Right lobe of liver (tissue), 6 donors: Measurements from ENCODE around the gene RGS1. TPM values are rescaled to one million over a fixed set of nuclear protein-coding genes. Genes with fewer than 3 reads are reported as not detected.
A peak's percentile ranks its signal among the peaks of the same experiment; 100 is the strongest.

Source experiments
- ATAC-seq, 4 donors: fragments of 200-7000 bp; cut with Tn5 transposase; one replicate each; pipeline ENCODE4 v1.9.1; 2020; ENCODE audit warnings: mild to moderate bottlenecking in 4 of 4, moderate library complexity in 4 of 4
- DNase-seq, 3 donors: peaks; one replicate each; pipeline ENCODE4 v3.0.0-alpha.2; 2020
- H3K27ac ChIP-seq, 3 donors: fragments of 200-600 bp; one replicate each; pipeline ENCODE4 v1.8.0; 2022
- H3K27me3 ChIP-seq, 2 donors: fragments of 200-600 bp; one replicate each; pipeline ENCODE4 v1.8.0; 2022
- H3K36me3 ChIP-seq, 4 donors: fragments of 200-600 bp; sonication (generic) in 1 of 4; one replicate each; pipeline versions ENCODE4 v1.5.1 to v1.8.0; 2017 to 2022; ENCODE audit warnings: control low read depth in 1 of 4
- H3K4me1 ChIP-seq, 4 donors: fragments of 200-600 bp; sonication (generic) in 1 of 4; one replicate each; pipeline versions ENCODE4 v1.5.1 to v1.8.0; 2017 to 2022; ENCODE audit warnings: control low read depth in 1 of 4
- H3K4me3 ChIP-seq, 3 donors: fragments of 200-600 bp; one replicate each; pipeline ENCODE4 v1.8.0; 2022
- H3K9me3 ChIP-seq, 4 donors: fragments of 200-600 bp; sonication (generic) in 1 of 4; one replicate each; pipeline versions ENCODE4 v1.5.1 to v1.8.0; 2017 to 2022; ENCODE audit warnings: control low read depth in 1 of 4
- POLR2A ChIP-seq: fragments of 450-650 bp; IDR thresholded peaks from one replicate; pipeline ENCODE4 v1.6.1; 2017; ENCODE audit warnings: antibody characterized with exemption, mild to moderate bottlenecking
- WGBS: methylation state at CpG from one replicate; pipeline ENCODE4 v1.1.6; 2018; ENCODE audit warnings: low coverage, low lambda C conversion rate; ENCODE audit not compliant: insufficient coverage; ENCODE audit errors: missing lambda C conversion rate; 5-methylcytosine and 5-hydroxymethylcytosine counted together
- intact Hi-C, 2 donors: fragments of 100-400 bp; cut with DNase I; formaldehyde crosslinking; loops; one replicate each; pipeline versions ENCODE4 v1.11.2 to v1.14.1; 2022
- total RNA-seq, 6 experiments: library from RNA; depleted of rRNA in 2 of 6; stranded (reverse); fragments of >200 nt in 2 of 6; fragmentation: NEBNext Ultra II Directional in 3 of 6; extraction: Animal tissue kit (Norgen Biotek cat#: 25700) in 3 of 6; gene quantifications; one replicate each; pipeline versions ENCODE4 v1.1.0 to v1.2.4, GENCODE V29; 2016 to 2023
- TF ChIP-seq, protein P1 (sequence below), 4 donors: fragments of 200-600 bp in 3 of 4; fragments of 450-650 bp in 1 of 4; IDR thresholded peaks; one replicate each; pipeline versions ENCODE4 v1.5.1 to v1.8.0; 2016 to 2022; ENCODE audit warnings: antibody characterized with exemption in 4 of 4, mild to moderate bottlenecking in 2 of 4
- donor health status: DM: no; HTN: yes; CAD: no.
- donor health status: DM: no; HTN: no; CAD: no.
- donor health status: DM: no; HTN: no; CAD: no.
- donor health status: DM: no; HTN: yes; CAD: no.
- donor health status: DM: no; HTN: yes; CAD: no.

The RGS1 gene
- total RNA-seq, 6 experiments from 2014 or later = 2.6 to 29.8 (median 9.5) TPM

DNA sequence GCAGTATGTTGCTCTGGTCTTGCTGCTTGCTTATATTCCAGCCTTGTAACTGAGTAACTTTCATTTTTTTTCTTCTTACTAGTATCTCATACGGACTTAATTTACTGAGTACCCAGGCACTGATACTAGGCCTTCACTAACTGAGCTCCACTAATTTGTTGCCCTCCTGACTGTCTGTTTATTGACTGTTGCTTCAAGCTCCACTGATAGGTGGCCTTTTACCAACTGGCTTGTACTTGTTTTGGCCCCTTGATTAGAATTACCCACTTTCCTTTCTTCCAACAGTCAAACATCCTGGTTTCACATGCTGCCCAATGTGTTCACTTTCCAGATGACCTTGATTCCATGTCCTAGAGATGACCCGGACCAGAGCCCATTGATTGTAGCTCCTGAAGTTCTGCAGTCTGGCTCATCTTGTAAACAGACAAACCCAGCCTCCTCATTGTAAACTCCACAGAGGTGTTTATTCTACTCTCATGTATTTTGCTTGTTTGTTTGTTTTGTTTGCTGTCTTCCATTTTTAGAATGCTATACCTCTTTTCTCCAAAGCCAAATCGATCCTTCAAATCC, 27.7 kb downstream of the RGS1 start:
- intact Hi-C loops = loop anchor here (10.0 kb wide), 1 partner anchor 129 kb away; no protein-coding TSS in a partner anchor
- H3K4me1 ChIP-seq = peaks cover 0 to 4% (median 0%) of the 10 kb centered on the region in 4 donors
- WGBS = 27% methylated on average over 3 of the region's 3 CpGs
- no peak overlapping the region for H3K4me3 ChIP-seq
- no peaks in the 10 kb centered on the region for H3K27me3 ChIP-seq
- no peak for DNase-seq
- H3K36me3 ChIP-seq = no peaks in the 10 kb centered on the region
- TF ChIP-seq POLR2A = no peak
- TF ChIP-seq, protein P1, sequence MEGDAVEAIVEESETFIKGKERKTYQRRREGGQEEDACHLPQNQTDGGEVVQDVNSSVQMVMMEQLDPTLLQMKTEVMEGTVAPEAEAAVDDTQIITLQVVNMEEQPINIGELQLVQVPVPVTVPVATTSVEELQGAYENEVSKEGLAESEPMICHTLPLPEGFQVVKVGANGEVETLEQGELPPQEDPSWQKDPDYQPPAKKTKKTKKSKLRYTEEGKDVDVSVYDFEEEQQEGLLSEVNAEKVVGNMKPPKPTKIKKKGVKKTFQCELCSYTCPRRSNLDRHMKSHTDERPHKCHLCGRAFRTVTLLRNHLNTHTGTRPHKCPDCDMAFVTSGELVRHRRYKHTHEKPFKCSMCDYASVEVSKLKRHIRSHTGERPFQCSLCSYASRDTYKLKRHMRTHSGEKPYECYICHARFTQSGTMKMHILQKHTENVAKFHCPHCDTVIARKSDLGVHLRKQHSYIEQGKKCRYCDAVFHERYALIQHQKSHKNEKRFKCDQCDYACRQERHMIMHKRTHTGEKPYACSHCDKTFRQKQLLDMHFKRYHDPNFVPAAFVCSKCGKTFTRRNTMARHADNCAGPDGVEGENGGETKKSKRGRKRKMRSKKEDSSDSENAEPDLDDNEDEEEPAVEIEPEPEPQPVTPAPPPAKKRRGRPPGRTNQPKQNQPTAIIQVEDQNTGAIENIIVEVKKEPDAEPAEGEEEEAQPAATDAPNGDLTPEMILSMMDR (IDR thresholded peaks at IDR 0.05) = no peak
- no peaks in the 10 kb centered on the region for H3K9me3 ChIP-seq
- peak overlapping the region in 1 of 3 donors; percentile 20 for H3K27ac ChIP-seq
- peak; percentile 74 to 91 (median 86) for ATAC-seq

DNA sequence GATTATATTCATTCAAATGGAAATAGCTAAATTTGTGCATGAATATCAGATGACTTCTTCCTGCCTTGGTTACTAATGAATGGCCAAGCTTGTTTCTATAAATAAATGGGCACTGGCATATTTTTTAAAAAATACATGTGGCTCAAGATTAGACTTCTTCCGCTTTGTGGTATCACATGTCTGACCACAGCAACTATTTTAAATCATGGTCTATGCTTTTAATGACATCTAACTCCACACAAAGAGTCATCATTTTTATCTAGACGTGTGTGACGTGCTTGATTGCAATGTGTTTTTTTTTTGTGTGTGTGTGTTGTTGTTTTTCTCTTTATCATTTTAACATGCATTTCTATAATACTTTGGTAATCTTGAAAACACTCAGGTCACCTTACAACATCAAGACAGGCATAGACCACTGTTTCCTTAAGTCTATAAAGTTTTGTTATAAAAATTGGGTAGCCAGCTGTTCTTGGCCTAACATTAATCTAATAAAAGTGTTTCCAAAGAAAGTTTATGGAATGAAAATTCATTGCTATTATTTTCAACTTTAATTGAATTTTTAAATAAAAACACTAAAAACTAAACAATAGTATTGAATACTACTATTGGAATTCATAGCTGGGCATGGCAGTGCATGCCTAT, 29.5 kb downstream of the RGS1 start:
- no peaks in the 10 kb centered on the region for H3K36me3 ChIP-seq
- no peaks in the 10 kb centered on the region for H3K27me3 ChIP-seq
- TF ChIP-seq POLR2A = no peak
- TF ChIP-seq, protein P1 (IDR thresholded peaks at IDR 0.05) = no peak
- no peak overlapping the region for H3K27ac ChIP-seq
- H3K9me3 ChIP-seq = no peaks in the 10 kb centered on the region
- intact Hi-C loops = loop anchor here (10.0 kb wide), 1 partner anchor 130 kb away; no protein-coding TSS in a partner anchor
- H3K4me1 ChIP-seq = peaks cover 0 to 4% (median 0%) of the 10 kb centered on the region in 4 donors
- DNase-seq (no peak), ATAC-seq (no peak)
- 65% methylated on average over 3 of the region's 3 CpGs for WGBS
- H3K4me3 ChIP-seq = no peak overlapping the region

DNA sequence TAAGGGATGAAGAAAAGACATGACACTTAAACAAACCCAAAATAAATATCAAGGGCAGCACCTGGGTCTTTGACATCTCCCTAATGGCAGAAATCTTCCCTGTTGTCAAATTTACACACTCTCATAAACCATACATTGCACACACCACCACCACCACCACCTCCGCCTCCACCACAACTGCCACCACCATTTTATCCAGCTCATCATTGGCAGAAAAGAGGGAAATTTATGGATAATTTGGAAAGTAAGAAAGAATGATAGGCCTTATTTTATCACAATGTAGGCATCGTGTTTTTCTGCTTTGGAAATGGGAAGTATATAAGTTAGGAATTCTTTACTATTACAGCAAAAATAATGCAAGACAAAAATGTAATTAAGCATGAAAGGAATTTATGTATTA, 33.1 kb downstream of the RGS1 start:
- WGBS = 59% methylated on average over 2 of the region's 2 CpGs
- intact Hi-C loops = loop anchor here (10.0 kb wide), 1 partner anchor 134 kb away; no protein-coding TSS in a partner anchor
- ATAC-seq = no peak
- no peak for DNase-seq
- H3K9me3 ChIP-seq = no peaks in the 10 kb centered on the region
- peaks cover 0 to under 1% (median 0%) of the 10 kb centered on the region in 4 donors for H3K4me1 ChIP-seq
- no peaks in the 10 kb centered on the region for H3K27me3 ChIP-seq
- no peak overlapping the region for H3K4me3 ChIP-seq
- TF ChIP-seq, protein P1 (IDR thresholded peaks at IDR 0.05) = no peak
- TF ChIP-seq POLR2A = no peak
- no peaks in the 10 kb centered on the region for H3K36me3 ChIP-seq
- H3K27ac ChIP-seq = no peak overlapping the region

DNA sequence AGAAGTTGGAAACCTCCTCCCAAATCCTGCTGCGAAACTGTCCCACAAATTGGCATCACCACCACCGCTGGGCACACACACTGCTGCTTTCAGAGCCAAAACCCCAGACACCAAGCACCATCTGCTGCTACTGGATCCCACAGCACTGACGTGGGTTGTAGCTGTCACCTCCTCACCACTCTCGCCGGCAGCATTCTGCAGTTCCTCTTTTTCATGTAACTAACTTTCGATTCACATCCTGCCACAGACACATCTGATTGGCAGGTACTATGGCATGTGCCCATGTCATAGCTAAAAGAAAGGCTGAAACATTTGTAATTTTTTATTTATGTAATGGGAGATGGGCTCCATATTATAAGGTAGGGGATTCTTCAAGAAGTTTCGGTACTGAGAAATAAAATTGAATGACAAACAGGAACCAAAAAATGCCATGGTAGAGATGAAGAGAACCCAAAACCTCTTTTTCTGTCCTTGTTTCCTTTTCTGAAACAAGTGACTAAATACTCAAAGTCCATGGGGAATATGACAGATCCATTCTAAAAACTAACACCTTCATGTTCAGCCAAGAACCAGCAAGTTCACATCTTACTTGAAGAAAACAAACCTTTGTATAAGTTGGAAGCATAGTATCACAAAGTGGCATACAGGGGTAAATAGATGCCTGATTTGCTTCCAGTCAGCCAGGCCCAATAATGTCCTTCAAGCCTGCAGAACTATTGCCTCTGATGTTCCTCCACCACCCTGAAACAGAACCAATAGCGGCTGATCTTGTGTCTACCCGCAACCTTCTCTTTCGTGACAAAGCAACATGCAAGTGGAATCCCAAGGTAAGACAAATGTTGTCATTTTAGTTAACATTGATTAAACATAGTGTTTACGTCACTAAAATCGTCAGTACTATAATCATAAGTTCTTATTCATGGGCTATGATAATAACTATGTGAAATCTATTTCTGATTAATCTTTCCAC, 33.8 kb downstream of the RGS1 start:
- Histone ChIP-seq H3K9me3 (no peaks in the 10 kb centered on the region), H3K27me3 (no peaks in the 10 kb centered on the region), H3K36me3 (no peaks in the 10 kb centered on the region), H3K4me1 (no peaks in the 10 kb centered on the region), H3K27ac (no peak overlapping the region), H3K4me3 (no peak overlapping the region)
- intact Hi-C loops = loop anchor here (10.0 kb wide), 1 partner anchor 135 kb away; no protein-coding TSS in a partner anchor
- peak; percentile 47 to 78 (median 68) for ATAC-seq
- no peak for TF ChIP-seq POLR2A
- TF ChIP-seq, protein P1 (IDR thresholded peaks at IDR 0.05) = no peak
- peak; percentile 44 to 63 (median 50) for DNase-seq
- WGBS = 44% methylated on average over 10 of the region's 12 CpGs
